ENCODE results near the gene INHBB.

Gene INHBB

DNA sequence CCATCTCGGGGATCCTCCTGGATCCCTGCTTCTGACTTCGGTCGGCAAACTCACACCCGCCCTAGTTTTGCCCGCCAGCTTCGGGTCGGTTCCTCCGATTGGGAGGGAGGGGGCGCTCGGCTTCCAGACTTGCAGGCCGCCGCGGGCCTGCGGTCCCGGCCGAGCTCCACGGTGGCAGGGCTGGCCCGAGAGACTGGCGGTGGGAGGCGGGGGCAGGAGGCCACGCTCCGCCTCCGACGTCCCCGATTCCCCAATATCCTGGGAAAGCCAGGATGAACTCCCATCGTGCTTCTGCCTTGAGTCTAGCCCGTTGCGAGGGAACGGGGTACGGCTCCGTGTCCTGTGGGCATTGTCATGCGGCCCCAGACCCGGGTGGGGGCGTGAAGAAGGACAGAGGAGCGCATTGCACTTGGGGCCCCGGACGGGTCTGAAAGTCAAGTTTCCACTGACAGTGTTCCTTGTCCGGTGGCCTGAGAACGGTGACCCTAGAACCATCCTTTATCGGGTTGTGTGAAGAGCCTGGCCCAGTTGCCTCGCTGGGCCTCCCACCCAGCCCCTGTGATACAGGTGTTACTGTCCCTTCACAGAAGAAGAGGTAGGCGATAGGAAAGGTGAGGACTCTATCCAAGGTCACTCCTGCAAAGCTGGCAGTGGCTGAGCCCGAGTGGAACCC, 2.4 kb upstream of the INHBB start:
- peak; percentile 39 for DNase-seq

DNA sequence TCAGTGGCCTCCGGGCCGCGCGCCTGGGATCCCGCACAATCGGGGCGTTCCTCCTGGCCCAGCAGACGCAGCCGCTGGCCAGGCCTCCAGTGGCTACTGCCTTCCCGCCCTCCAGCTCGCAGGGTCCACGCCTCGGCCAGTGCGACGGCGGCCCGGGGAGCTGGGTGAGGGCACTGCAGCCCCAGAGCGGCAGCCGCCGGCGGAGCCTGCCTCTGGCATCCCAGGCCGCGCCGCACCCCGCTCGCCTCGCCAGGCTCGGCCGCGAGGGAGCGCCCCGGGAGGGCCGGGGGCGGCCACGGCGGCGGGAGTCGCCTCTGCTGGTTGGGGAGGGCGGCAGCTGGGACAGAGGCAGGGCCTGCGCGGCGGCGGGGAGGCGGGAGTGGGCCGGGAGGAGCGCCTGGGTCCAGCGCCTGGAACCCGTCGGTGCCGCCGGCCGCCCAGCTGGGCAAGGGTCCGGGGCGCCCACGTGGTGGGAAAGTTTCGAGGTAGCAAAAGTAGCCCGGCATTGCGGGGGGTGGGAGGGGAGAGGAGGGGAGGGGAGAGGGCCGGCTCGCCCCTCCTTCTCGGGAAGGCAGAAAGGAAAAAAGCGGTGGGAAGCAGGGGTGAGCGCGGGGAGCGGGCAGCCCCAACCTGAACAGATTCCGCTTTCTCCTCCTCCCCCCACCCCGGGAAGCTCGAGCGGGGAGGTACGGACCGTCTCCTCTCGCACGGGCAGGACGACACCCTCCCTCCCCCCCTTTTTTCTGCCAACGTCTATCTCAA, 1.5 kb upstream of the INHBB start:
- DNase-seq = no peak

DNA sequence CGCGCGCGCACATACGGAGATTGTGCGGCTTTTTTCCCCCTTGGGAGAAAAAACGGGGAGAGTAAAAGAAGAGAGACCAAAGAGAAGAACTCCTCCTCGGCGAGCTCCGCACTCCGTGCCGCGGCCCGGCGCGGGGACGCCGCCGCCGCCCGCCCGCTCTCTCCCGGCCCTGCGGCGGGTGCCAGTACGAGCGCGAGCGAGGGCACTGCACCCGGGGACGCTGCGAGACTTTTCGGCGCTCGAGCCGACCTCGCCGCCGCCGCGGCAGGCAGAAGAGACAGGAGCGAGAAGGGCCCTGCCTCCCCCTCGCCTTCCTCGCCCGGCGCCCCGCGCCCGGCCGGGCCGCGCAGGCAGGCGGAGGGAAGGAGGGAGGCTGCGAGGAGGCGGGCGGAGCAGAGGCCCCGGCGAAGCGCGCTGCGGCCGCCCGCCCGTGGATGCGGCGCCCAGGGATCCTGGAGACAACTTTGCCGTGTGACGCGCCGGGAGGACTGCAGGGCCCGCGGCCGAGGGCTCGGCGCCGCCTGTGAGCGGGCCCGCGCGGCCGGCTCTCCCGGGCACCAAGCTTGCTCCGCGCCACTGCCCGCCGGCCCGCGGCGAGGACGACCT, 857 bp upstream of the INHBB start:
- no peak for DNase-seq

DNA sequence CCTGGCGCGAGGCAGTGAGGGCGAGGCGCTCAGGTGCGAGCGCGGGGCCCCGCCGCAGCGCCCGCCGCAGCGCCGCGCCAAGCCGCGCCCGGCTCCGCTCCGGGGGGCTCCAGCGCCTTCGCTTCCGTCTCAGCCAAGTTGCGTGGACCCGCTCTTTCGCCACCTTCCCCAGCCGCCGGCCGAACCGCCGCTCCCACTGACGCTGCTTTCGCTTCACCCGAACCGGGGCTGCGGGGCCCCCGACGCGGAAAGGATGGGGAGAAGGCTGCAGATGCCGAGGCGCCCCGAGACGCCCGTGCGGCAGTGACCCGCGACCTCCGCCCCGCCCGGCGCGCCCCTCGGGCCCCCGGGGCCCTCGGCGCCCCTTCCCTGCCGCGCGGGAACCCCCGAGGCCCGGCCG, 328 bp upstream of the INHBB start:
- DNase-seq = no peak

DNA sequence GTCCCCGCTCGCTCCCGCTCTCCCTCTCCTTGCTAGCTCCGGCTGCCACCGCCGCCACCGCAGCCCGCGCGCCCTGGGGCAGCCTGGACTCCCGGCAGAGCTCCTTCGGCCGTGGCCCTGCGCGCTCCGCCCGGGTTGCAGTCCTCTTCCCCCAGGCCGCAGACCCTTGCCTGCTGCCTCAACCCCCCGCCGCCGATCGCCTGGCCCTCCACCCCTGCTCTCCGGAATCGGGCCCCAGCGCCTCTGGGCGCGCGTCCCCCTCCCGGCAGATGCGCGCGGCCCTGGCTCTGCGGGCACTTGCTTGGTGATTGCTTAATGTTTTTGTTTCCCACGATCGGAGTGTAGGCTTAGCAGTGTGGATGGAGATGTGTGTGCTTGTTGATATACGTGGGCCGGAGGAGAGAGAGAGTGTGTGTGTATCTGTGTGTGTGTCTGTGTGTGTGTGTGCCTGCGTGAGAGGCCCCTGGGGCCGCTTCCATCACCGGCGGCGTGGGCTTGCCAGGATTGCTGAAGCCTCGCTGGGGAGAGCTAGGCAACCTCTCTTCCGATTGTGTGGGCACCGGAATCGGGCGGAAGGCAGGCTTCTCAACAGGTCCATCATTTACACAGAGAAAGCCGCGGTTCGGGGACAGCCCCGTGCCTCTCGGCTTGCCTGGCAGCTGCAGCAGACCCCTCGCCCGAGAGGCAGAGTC, 877 bp downstream of the INHBB start:
- DNase-seq = no peak

DNA sequence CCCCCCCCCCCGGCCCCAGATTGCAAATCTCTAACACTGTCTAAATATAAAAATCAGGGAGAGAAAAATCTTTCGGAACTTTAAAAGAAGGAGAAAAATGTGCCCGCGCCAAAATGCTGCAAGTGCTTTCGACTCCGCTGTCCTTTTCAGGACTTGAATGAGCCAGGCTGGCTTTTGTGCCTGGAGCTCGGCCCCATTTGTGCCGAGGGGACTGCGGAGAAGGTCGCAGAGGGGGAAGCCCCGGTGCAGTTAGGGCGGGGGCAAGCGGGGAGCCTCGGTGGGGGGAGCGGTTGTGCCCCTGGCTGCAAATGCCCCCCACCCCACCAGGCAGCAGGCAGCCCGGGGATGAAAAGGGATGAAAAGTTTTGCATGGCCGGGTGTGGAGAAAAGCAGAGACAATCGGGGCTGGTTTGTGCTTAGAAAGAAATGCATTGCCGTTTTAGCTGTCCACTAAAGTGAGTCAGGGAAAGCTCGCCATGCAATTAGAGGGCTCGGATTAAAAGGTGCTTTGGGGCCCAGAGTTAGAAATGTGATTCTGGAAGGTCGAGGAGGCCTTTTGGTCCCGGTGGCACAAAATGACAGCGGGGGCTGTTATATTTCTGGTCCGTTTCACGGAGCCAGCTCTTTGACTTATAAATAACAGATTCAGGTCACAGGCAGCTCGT, 1.6 kb downstream of the INHBB start:
- DNase-seq = no peak

DNA sequence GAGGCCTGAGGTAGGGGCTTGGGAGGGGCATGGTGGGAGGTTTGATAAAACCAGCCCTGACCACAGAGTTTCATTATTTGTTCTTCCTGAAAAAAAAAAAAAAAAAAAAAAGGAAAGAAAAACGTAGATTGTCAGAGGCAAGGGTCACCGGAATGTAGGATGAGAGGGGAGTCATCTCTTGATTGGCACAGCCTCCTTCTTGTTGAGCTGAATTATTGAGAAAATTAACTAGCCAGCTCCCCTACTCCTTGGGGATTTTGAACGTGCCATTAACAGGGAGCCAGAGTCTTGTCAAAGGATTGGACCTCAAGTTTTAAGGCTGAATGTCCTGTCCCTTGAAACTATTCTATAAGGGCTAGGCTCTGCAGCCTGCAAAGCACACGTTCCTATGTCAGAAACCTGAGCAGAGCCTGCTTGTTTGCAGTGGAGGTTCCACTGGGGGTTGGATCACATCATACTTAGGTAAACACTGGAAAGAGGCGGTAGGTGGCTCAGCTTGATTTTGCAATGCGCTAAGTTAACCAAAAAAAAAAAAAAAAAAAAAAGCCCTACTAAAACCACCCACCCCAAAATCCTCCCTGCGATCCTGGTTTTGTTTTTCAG, 2.3 kb downstream of the INHBB start:
- DNase-seq = no peak

DNA sequence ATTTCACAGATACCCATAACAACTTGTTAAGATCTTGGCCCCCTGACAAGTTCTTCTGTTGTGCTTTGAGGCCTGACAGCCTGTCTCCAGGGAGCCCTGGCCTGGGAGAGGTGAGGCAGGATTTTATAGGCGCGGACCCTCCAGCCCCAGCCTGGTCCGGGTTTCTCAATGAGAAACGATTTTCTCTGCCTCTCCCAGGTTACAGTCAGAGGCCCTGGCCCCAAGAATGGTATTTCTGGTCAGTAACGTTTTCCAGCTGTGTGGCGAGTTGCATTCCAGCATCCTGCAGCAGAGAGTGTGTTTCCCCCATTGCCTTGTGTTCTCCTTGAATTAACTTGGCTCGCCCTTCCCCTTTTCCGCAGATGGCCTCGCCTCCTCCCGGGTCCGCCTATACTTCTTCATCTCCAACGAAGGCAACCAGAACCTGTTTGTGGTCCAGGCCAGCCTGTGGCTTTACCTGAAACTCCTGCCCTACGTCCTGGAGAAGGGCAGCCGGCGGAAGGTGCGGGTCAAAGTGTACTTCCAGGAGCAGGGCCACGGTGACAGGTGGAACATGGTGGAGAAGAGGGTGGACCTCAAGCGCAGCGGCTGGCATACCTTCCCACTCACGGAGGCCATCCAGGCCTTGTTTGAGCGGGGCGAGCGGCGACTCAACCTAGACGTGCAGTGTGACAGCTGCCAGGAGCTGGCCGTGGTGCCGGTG, 3.0 kb downstream of the INHBB start:
- no peak for DNase-seq

DNA sequence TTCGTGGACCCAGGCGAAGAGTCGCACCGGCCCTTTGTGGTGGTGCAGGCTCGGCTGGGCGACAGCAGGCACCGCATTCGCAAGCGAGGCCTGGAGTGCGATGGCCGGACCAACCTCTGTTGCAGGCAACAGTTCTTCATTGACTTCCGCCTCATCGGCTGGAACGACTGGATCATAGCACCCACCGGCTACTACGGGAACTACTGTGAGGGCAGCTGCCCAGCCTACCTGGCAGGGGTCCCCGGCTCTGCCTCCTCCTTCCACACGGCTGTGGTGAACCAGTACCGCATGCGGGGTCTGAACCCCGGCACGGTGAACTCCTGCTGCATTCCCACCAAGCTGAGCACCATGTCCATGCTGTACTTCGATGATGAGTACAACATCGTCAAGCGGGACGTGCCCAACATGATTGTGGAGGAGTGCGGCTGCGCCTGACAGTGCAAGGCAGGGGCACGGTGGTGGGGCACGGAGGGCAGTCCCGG, 3.5 kb downstream of the INHBB start:
- DNase-seq = no peak

DNA sequence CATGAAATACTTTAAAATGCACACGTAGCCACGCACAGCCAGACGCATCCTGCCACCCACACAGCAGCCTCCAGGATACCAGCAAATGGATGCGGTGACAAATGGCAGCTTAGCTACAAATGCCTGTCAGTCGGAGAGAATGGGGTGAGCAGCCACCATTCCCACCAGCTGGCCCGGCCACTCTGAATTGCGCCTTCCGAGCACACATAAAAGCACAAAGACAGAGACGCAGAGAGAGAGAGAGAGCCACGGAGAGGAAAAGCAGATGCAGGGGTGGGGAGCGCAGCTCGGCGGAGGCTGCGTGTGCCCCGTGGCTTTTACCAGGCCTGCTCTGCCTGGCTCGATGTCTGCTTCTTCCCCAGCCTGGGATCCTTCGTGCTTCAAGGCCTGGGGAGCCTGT, 4.1 kb downstream of the INHBB start:
- DNase-seq = no peak

DNA sequence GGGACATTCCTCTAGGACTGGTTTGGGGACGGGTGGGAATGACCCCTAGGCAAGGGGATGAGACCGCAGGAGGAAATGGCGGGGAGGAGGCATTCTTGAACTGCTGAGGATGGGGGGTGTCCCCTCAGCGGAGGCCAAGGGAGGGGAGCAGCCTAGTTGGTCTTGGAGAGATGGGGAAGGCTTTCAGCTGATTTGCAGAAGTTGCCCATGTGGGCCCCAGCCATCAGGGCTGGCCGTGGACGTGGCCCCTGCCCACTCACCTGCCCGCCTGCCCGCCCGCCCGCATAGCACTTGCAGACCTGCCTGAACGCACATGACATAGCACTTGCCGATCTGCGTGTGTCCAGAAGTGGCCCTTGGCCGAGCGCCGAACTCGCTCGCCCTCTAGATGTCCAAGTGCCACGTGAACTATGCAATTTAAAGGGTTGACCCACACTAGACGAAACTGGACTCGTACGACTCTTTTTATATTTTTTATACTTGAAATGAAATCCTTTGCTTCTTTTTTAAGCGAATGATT, 4.9 kb downstream of the INHBB start:
- DNase-seq = no peak

DNA sequence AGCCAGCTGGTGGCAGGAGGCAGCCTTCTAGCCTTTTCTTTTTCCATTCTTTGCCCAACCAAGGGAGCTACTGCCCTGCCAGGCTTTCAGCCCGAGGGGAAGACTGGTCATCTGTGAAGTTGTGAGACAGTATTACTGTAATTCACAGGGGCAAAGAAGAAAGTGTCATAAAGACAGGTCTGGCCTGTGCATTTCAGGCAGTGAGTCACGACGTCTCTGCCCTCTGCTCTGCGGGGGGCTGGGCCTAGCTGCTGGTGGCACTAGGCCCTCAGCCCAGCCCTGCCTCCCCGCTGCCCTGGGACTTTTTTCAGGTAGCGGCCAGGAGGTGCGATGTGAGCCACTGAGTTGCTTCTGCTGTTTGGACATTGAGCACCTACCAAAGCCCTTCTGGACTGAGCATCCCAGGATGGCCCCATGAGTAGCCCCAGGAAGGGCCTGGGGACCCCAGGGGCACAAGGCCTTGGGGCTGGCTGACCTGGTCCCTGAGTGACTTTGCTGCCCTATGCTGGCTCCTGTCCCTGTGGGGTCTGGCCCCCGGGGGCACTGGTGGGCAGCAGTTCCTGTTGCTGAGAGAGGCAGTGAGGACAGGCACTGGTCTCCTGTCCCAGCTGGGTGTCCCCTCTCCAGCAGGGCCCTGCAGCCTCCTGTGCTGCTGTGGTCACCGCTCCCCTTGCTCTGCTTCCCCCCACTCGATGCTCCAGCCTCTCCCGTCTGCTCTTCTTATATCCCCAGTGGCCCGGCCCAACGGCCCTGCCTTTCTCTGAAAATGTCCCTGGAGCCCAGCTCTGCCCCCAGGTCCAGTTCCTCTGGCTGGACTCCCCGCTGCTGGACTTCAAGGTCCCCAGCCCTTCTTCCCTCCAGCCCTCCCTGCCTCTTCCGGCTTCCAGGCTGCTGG, 7.0 kb downstream of the INHBB start:
- DNase-seq = no peak

DNA sequence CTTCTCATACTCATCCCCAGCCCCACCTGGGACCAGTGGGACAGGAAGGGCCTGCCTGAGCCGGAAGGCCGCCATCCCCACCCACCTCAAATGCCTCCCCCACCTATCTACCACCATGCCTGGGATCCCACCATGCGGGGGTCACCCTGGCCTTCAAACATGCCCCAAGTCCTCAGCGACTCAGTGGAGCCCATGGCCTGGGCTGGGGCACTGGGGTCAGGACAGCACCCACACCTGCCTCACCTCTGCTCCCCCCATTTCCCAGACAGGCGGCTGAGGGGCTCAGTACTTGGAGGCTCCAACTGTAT, 7.6 kb downstream of the INHBB start:
- DNase-seq = no peak

DNA sequence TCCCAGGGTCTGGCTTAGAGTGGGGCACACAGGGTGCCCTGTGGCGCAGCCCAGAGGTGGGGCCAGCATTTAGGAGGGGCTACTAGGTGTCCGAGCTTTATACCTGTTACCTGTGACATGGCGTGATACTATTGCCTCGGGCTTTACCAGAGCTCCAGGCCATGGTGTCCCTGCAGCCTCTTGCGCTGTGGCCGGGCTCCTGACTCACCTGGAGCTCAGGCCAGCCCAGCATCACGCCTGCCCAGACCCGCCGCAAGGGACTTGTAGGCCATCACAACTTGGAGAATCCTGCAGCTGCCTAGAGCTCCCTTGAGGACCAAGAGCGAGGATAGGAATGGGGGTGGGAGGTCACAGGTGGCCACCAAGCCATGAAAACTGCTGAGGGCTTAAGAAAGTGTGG, 8.0 kb downstream of the INHBB start:
- no peak for DNase-seq

DNA sequence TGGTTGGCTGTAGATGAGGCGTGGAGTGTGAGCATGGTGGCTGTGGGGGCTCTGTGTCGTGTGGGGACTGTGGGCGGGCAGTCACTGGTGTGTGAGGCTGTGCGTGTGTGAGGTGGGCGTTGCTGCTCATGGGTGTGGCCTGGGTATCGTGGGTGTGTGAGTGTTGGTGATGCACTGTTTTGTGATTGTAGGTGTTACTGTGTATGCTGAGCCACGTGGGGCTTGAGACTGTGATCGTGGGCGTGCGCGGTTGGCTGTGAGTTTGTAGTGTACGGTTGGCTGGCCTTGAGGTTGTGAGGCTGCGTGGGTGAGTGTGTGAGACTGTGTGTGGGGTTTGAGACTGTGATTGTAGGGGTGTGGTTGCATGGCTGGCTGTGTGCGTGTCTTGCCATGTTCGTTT, 8.5 kb downstream of the INHBB start:
- no peak for DNase-seq

DNA sequence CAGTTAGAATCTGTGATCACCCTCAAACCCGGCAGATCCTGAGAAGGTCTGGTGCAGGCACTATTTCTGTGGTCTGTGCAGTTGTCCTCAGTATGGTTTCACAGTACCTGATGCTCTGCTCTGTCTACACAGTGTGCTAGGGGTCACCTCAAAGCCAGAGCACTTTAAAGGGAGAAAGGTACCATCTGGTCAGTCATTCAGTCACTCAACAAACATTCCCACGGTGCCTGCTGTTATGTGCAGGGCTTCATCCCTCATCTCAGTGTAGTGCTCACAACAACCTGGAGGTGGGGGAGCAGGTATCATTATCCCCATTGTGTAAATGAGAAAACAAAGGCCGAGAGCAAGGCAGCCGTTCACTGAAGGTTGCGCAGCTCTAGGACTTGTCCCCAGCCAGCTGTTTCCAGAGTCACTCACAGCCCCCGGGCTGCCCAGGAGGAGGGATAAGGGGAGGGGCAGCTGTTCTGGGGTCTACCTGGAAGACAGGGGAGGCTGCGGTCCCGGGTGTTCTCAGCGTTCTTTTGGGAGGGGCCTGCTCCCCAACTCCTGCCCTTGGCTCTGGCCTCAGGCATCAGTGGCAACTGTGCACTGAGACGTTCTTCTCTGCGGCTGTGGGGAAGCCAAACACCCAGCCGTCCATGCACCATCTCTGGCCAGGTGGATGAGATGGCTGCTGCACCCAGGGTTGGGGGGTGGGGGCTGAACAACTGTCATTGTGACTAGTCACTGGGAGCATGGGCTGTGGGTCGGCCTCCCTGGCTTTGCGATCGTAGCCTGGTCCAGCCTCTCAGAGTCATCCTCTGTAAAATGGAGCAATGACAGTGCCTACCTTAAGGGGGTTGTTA, 9.2 kb downstream of the INHBB start:
- no peak for DNase-seq

DNA sequence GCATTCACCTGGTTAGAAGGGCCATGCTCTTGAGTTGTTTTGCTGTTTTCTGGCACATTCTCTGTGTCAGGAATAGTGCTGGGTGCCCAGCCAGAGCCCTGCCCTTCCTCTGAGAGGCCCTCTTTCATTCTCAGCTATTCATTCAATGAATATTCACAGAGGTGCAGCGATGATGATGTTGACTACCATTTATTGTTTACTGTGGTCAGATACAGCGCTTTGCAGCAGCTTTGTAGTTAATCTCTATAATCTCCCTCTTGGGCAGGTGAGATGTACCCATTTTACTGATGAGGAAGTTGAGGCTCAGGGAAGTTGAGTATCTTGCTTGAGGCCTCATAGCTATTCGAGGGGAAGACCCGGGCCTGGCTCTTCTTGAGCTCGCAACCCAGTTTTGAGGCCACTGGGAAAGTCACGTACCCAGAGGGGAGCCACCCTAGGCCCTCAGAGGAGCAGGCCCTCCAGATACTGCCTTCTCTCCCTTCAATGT, 9.9 kb downstream of the INHBB start:
- DNase-seq = no peak

DNA sequence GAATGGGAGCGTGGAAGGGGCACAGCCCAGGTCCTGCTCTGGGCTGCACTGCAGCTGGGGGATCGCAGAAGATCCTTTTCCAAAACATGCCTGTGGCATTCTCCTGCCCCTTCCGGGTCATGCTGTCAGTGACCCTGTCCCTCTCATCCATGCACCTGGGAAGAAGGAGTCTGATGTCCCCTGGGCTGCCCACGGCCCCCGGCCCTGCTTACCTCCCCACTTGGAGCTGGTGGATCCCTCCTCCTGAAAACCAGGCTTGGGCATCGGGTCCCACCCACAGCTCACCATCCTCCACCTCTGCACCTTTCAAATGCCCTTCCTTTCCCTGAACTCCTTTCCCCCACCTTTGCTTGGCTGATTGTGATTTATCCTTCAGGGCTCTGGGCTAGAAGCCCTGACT, 11.8 kb downstream of the INHBB start:
- no peak for DNase-seq

DNA sequence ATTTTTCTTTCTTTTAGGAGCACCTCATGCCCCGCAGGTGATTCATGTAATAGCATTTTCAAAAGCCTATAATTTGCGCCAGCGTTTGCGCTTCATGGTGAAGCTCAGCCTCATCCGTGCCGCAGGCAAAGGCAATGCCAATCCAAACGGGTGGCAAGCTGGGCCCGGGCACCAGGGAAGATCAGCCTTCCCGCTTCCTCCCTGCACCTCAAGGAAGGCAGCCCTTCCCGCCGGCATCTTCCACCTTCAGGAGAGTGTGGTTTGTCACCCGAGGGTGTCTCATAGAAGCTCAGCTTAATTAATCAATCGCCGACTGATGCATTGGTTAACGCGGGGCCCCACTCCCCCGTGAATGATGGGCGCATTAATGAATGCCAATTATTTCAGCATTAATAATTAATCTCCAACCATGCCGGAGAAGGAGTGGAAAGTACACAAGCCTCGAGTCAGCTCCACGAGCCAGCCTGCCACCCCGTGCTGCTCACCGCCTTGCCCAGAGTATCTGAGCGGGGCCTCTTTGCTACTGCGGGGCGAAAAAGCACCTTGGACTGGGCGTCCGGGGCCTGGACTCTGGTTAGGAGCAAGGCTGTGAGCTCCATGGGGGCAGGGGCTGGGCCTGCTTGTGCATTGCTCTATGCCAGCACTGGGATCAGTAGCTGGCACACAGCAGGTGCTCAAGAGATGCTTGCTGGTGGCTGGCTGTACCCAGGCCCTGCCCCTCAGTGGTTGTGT, 13.0 kb downstream of the INHBB start:
- DNase-seq = no peak

All from activated T-cell treated with anti-CD3 and anti-CD28 coated beads for 4 hours (primary cell).